Left lung (tissue), 10 donors: ENCODE results near the gene HCFC1. TPM values are rescaled to one million over a fixed set of nuclear protein-coding genes. Genes with fewer than 3 reads are reported as not detected.

Experiments
- ATAC-seq: fragments of 200-7000 bp; cut with Tn5 transposase; one replicate; pipeline ENCODE4 v1.9.1; 2020; ENCODE audit warnings: moderate library complexity
- DNase-seq, 4 donors: peaks; one replicate each; pipeline ENCODE4 v3.0.0-alpha.2; 2013 to 2020
- H3K27ac ChIP-seq, 2 donors: fragments of 200-600 bp; sonication (generic) in 1 of 2; one replicate each; pipeline versions ENCODE4 v1.5.0 to v1.8.0; 2020 to 2021
- H3K27me3 ChIP-seq, 2 donors: fragments of 200-600 bp; sonication (generic) in 1 of 2; one replicate each; pipeline versions ENCODE4 v1.5.0 to v1.8.0; 2020 to 2021
- H3K36me3 ChIP-seq, 2 donors: fragments of 200-600 bp; sonication (generic) in 1 of 2; one replicate each; pipeline versions ENCODE4 v1.5.0 to v1.8.0; 2020 to 2021
- H3K4me1 ChIP-seq, 2 donors: fragments of 200-600 bp; one replicate each; pipeline ENCODE4 v1.8.0; 2021
- H3K4me3 ChIP-seq, 2 donors: fragments of 200-600 bp; sonication (generic) in 1 of 2; one replicate each; pipeline versions ENCODE4 v1.5.0 to v1.8.0; 2020 to 2021; ENCODE audit warnings: mild to moderate bottlenecking in 1 of 2
- H3K9me3 ChIP-seq, 2 donors: fragments of 200-600 bp; sonication (generic) in 1 of 2; one replicate each; pipeline versions ENCODE4 v1.5.0 to v1.8.0; 2020 to 2021
- intact Hi-C, 2 donors: fragments of 100-400 bp; cut with DNase I; formaldehyde crosslinking; loops; one replicate each; pipeline versions ENCODE4 v1.11.2 to v1.14.2; 2022
- polyA plus RNA-seq, 6 donors: library from polyadenylated mRNA; unstranded; fragments of 120-200 nt; gene quantifications; one replicate each; pipeline ENCODE4 v1.2.1, GENCODE V29; 2013; ENCODE audit not compliant: insufficient read length in 6 of 6
- total RNA-seq, 2 donors: library from RNA; stranded (reverse); fragmentation: NEBNext Ultra II Directional; extraction: Animal tissue kit (Norgen Biotek cat#: 25700); gene quantifications; one replicate each; pipeline ENCODE4 v1.2.1, GENCODE V29; 2021
- TF ChIP-seq, protein P1 (sequence below), 2 donors: fragments of 200-600 bp; sonication (generic) in 1 of 2; IDR thresholded peaks; one replicate each; pipeline versions ENCODE4 v1.5.0 to v1.8.0; 2021; ENCODE audit warnings: antibody characterized with exemption in 2 of 2
- donor health status: DM: no; HTN: yes; CAD: no.
- donor health status: DM: no; HTN: no; CAD: no.

Gene HCFC1
- total and polyA plus RNA-seq, 8 donors: 28.4 to 58.1 (median 43.9) TPM

DNA sequence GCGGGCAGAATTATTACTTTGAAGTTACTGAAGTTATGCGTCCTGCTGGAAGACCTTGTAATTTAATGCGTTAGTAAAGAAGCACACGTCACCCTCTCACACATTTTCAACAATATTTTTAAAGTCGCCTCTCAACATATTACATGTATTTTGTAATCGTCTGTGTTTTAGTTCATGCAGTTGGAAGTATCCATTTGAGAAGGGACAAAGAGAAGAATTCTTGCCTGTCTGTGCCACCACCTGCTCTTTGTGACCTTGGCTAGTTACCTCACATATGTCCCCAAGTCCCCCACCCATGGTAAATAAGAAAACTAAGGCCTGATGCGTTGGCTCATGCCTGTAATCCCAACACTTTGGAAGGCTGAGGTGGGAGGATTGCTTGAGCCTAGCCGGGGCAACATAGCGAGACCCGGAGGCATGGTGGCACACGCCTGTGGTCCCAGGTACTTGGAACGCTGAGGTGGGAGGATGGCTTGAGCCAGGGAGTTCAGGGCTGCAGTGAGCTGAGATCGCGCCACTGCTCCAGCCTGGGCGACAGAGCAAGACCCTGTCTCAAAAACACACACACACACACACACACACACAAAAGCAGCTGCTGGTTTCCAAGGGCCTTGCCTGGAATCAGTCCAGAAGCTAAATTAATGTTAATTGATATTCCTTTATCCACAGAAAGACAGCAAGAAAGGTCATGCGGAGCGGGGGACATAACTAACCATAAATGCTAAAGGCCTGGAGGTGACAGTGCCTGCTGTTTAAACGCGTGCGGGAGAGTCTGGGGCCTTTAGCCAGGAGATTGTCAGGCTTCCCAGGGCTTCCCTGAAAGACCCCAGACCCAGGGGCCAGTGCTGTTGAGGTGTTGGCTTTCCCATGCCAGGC is 1.7 kb upstream of the HCFC1 start:
- Histone ChIP-seq H3K4me3 (peak overlapping the region; percentile 31 to 72), H3K27ac (peak overlapping the region; percentile 98 to 99), H3K36me3 (no peaks in the 10 kb centered on the region), H3K9me3 (no peaks in the 10 kb centered on the region), H3K27me3 (no peaks in the 10 kb centered on the region), H3K4me1 (peaks cover 9 to 31% of the 10 kb centered on the region in 2 donors)
- ATAC-seq: no peak
- intact Hi-C loops: no loop called here
- TF ChIP-seq, protein P1, sequence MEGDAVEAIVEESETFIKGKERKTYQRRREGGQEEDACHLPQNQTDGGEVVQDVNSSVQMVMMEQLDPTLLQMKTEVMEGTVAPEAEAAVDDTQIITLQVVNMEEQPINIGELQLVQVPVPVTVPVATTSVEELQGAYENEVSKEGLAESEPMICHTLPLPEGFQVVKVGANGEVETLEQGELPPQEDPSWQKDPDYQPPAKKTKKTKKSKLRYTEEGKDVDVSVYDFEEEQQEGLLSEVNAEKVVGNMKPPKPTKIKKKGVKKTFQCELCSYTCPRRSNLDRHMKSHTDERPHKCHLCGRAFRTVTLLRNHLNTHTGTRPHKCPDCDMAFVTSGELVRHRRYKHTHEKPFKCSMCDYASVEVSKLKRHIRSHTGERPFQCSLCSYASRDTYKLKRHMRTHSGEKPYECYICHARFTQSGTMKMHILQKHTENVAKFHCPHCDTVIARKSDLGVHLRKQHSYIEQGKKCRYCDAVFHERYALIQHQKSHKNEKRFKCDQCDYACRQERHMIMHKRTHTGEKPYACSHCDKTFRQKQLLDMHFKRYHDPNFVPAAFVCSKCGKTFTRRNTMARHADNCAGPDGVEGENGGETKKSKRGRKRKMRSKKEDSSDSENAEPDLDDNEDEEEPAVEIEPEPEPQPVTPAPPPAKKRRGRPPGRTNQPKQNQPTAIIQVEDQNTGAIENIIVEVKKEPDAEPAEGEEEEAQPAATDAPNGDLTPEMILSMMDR (IDR thresholded peaks at IDR 0.05): no peak
- DNase-seq: peak in 2 of 4 donors; percentile 28 to 34

DNA sequence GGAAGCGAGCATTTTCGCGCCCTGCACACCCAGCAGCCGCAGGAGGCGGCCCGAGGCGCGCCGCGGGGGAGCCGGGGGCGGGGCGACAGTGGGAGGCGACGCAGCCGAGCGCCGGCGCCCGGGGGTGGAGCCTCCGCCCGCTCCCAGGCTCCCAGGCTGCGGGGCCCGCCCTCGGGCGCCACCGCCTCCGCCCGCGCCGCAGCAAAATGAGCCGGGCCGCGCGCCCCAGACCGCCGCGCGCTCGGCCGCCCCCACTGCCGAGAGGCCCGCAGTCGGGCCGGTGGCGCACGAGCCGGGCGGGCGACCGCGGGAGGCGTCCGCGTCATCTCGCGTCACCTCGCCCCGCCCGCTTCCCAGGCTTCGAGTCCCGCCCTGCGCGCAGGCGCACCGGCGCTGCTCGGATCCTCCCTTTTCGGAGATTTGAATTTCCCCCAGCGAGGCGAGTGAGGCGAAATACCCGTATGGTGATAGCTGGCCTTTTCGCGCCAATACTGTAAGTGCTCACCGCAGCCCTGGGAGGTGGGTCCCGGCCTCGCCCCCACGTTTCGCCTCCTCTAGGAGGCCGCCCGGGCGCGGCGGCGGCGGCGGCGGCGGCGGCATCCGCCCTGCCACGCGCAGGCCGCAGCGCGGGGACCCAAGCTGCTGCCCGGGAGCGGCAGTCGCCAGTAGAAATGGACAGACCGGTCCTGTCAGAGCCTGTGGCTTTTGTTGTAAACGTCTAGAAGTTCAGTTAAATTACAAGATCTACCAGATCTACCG is 929 bp upstream of the HCFC1 start, which contains the start of gene TMEM187:
Gene TMEM187 (plus strand): TSS at position 387 of the 759 bp plus-strand sequence. CDS start 9,309 bp downstream, outside the sequence.
- TF ChIP-seq, protein P1 (IDR thresholded peaks at IDR 0.05): no peak
- peak within 1 kb of the TSS; percentile 98 to 99 for H3K27ac ChIP-seq
- no peaks in the 10 kb centered on the region for H3K27me3 ChIP-seq
- no peaks in the 10 kb centered on the region for H3K36me3 ChIP-seq
- H3K4me3 ChIP-seq: peak within 1 kb of the TSS; percentile 72 to 88
- no peaks in the 10 kb centered on the region for H3K9me3 ChIP-seq
- DNase-seq (peak; percentile 87 to 92 (median 90)), ATAC-seq (peak; percentile 64)
- intact Hi-C loops: no loop called here
- peaks cover 11 to 39% of the 10 kb centered on the region in 2 donors for H3K4me1 ChIP-seq

DNA sequence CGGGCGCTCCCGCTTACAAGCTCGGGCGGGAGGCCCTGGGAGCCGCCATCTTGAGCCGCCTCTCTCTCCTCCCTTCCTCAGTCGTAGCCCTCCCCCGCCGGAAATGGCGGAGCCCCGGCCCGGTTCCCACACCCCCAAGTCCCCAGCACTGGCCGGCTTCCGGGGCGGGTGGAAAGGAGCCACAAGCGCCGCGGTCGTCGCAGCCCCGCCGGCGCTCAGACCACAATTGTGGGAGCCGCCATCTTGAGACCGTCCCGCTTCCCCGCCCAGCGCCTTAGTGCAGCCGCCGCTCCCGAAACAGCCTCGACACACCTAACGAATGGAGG is 531 bp downstream of the HCFC1 start:
- H3K36me3 ChIP-seq: no peaks in the 10 kb centered on the region

DNA sequence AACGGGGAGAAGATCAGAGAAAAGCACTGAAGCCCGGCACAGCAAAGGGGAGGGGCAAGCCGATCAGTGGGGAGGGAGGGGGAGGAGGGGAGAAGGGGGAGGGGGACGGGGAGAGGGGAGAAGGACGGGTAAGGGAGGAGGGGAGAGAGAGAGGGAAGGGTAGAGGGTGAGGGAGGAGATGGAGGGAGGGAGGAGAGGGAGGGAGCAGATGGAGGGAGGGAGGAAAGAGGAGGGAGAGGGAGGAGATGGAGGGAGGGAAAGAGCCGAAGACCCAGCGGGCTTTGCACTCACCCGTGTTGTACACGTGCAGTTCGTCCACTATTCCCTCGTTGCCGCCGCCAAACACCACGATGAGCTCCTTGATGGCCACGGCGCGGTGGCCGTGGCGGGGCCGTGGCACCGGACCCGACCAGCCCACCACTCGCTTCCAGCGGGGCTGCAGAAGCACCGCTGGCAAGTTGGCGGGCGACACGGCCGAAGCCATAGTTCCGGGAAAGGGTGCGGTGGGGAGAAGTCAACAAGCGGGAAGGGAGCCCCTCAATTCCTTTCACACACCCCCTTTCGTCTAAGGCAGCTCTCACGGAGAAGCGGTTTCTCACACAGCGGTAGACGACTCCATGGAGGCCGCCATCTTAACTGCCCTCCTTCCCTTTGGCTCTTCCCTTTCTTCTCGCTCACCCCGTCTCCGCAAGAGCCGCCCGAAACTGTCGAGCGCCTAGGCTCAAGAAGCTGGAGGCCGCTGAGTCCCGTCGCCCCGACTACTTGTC is 1.1 kb downstream of the HCFC1 start:
- H3K4me1 ChIP-seq: peaks cover 12 to 59% of the 10 kb centered on the region in 2 donors
- H3K4me3 ChIP-seq: peak overlapping the region; percentile 72 to 88
- DNase-seq (peak in 3 of 4 donors; percentile 52 to 73 (median 58)), ATAC-seq (peak; percentile 27)
- no peaks in the 10 kb centered on the region for H3K36me3 ChIP-seq
- no peaks in the 10 kb centered on the region for H3K27me3 ChIP-seq
- TF ChIP-seq, protein P1 (IDR thresholded peaks at IDR 0.05): no peak
- peak overlapping the region; percentile 98 to 99 for H3K27ac ChIP-seq
- no peaks in the 10 kb centered on the region for H3K9me3 ChIP-seq
- intact Hi-C loops: no loop called here

More for the DNA sequence above, 531 bp downstream of the HCFC1 start:
- intact Hi-C loops: no loop called here
- H3K27me3 ChIP-seq: no peaks in the 10 kb centered on the region
- DNase-seq (peak; percentile 87 to 95 (median 91)), ATAC-seq (peak; percentile 81)
- TF ChIP-seq, protein P1 (IDR thresholded peaks at IDR 0.05): no peak
- no peaks in the 10 kb centered on the region for H3K9me3 ChIP-seq
- peaks cover 12 to 54% of the 10 kb centered on the region in 2 donors for H3K4me1 ChIP-seq
- H3K4me3 ChIP-seq: peak overlapping the region; percentile 72 to 88
- H3K27ac ChIP-seq: peak overlapping the region; percentile 98 to 99
